Neural progenitor cell (in vitro differentiated cells): Measurements from ENCODE around the gene PHOSPHO1. TPM values are rescaled to one million over a fixed set of nuclear protein-coding genes. Genes with fewer than 3 reads are reported as not detected.

Experiments used
- DNase-seq: peaks from one replicate; pipeline ENCODE4 v3.0.0-alpha.2; 2016; ENCODE audit warnings: low spot score
- H2AFZ ChIP-seq: fragments of 200-600 bp; sonication (generic); replicated peaks from 2 replicates; pipeline ENCODE4 v1.6.1; 2016; ENCODE audit warnings: antibody characterized with exemption
- H3F3A ChIP-seq: fragments of 200-600 bp; sonication (generic); 2 replicates; pipeline ENCODE4 v1.6.1; 2016; ENCODE audit warnings: antibody characterized with exemption, low read depth
- H3K27ac ChIP-seq: fragments of 200-600 bp; sonication (generic); 2 replicates; pipeline ENCODE4 v1.5.1; 2016; ENCODE audit warnings: mild to moderate bottlenecking
- H3K27me3 ChIP-seq: fragments of 200-600 bp; sonication (generic); 2 replicates; pipeline ENCODE4 v1.6.1; 2016; ENCODE audit warnings: mild to moderate bottlenecking, moderate library complexity
- H3K36me3 ChIP-seq: fragments of 200-600 bp; sonication (generic); 2 replicates; pipeline ENCODE4 v1.5.1; 2016
- H3K4me1 ChIP-seq: fragments of 200-600 bp; sonication (generic); 2 replicates; pipeline ENCODE4 v1.6.1; 2016; ENCODE audit warnings: mixed run types
- H3K4me2 ChIP-seq: fragments of 200-600 bp; sonication (generic); 2 replicates; pipeline ENCODE4 v1.6.1; 2016
- H3K4me3 ChIP-seq: fragments of 200-600 bp; sonication (generic); 2 replicates; pipeline ENCODE4 v1.5.1; 2016
- H3K79me2 ChIP-seq: fragments of 200-600 bp; sonication (generic); 2 replicates; pipeline ENCODE4 v1.6.1; 2016; ENCODE audit warnings: low read depth
- H3K9ac ChIP-seq: fragments of 200-600 bp; sonication (generic); 2 replicates; pipeline ENCODE4 v1.6.1; 2016
- H3K9me3 ChIP-seq: fragments of 200-600 bp; sonication (generic); 2 replicates; pipeline ENCODE4 v1.5.1; 2016; ENCODE audit warnings: low read depth
- H4K20me1 ChIP-seq: fragments of 200-600 bp; sonication (generic); 2 replicates; pipeline ENCODE4 v1.6.1; 2016; ENCODE audit warnings: low read depth
- H3K27ac Mint-ChIP-seq: 3 replicates; pipeline ENCODE4 v1.8.0; 2021; ENCODE audit warnings: mixed read lengths
- H3K27me3 Mint-ChIP-seq: 2 replicates; pipeline ENCODE4 v1.8.0; 2022; ENCODE audit warnings: low read depth, mild to moderate bottlenecking, inconsistent platforms, moderate library complexity, mixed read lengths; ENCODE audit not compliant: insufficient read depth
- H3K36me3 Mint-ChIP-seq: 3 replicates; pipeline ENCODE4 v1.8.0; 2021; ENCODE audit warnings: mixed read lengths
- H3K4me1 Mint-ChIP-seq: 3 replicates; pipeline ENCODE4 v1.8.0; 2021; ENCODE audit warnings: mixed read lengths
- H3K4me3 Mint-ChIP-seq: 3 replicates; pipeline ENCODE4 v1.8.0; 2021; ENCODE audit warnings: mild to moderate bottlenecking, moderate library complexity, mixed read lengths
- H3K9me3 Mint-ChIP-seq: 3 replicates; pipeline ENCODE4 v1.8.0; 2020; ENCODE audit warnings: mixed read lengths
- CTCF ChIP-seq: fragments of 200-600 bp; sonication (generic); IDR thresholded peaks from 2 replicates; pipeline ENCODE4 v1.5.1; 2017; ENCODE audit warnings: antibody characterized with exemption, mild to moderate bottlenecking
- EZH2 ChIP-seq: fragments of 200-600 bp; sonication (generic); IDR thresholded peaks from 2 replicates; pipeline ENCODE4 v1.6.1; 2017; ENCODE audit warnings: antibody characterized with exemption, mild to moderate bottlenecking, moderate library complexity
- EZH2phosphoT487 ChIP-seq: fragments of 200-600 bp; sonication (generic); IDR thresholded peaks from 2 replicates; pipeline ENCODE4 v1.6.1; 2017; ENCODE audit warnings: antibody characterized with exemption
- total RNA-seq: library from RNA; depleted of rRNA; stranded (reverse); fragments of >200 nt; gene quantifications from 2 replicates; pipeline ENCODE4 v1.2.3, GENCODE V29; 2015; ENCODE audit warnings: low replicate concordance

Gene PHOSPHO1
- total RNA-seq, 1 donor from 2014 or later, result not detected

- no peak for DNase-seq
- no peak overlapping the region for H3K4me2 ChIP-seq
- H3K27me3 ChIP-seq, result peaks cover 3% of the 10 kb centered on the region
- H4K20me1 ChIP-seq, result no peaks in the 10 kb centered on the region
- no peak overlapping the region for H3K27ac Mint-ChIP-seq
- H3K4me1 ChIP-seq, result no peaks in the 10 kb centered on the region
- no peaks in the 10 kb centered on the region for H3K79me2 ChIP-seq
- H3K4me3 ChIP-seq, result no peak overlapping the region
- no peak overlapping the region for H3K4me3 Mint-ChIP-seq
- H3K27me3 Mint-ChIP-seq, result peaks cover 12% of the 10 kb centered on the region
- H3K9ac ChIP-seq, result no peak overlapping the region
- no peak overlapping the region for H3K27ac ChIP-seq
- H2AFZ ChIP-seq, result no peak overlapping the region
- no peaks in the 10 kb centered on the region for H3K9me3 Mint-ChIP-seq
- TF ChIP-seq EZH2phosphoT487 (no peak), EZH2 (no peak), CTCF (no peak)
- H3K36me3 ChIP-seq, result no peaks in the 10 kb centered on the region
- H3K4me1 Mint-ChIP-seq, result no peaks in the 10 kb centered on the region
- H3K36me3 Mint-ChIP-seq, result no peaks in the 10 kb centered on the region
- H3K9me3 ChIP-seq, result no peaks in the 10 kb centered on the region
- H3F3A ChIP-seq, result no peaks in the 10 kb centered on the region
Observed at GRCh38 chr17:49216482-49216881, 14.1 kb downstream of the PHOSPHO1 start.

- peaks cover 12% of the 10 kb centered on the region for H3K4me1 ChIP-seq
- H3K27me3 Mint-ChIP-seq, result peaks cover 14% of the 10 kb centered on the region
Observed at GRCh38 chr17:49214676-49215360, 15.8 kb downstream of the PHOSPHO1 start.

GRCh38 chr17:49213847-49214246 is 16.7 kb downstream of the PHOSPHO1 start:
- no peaks in the 10 kb centered on the region for H3K9me3 Mint-ChIP-seq
- H3F3A ChIP-seq, result no peaks in the 10 kb centered on the region
- no peak overlapping the region for H3K4me2 ChIP-seq
- DNase-seq, result no peak
- no peaks in the 10 kb centered on the region for H3K27me3 ChIP-seq
- H3K27ac Mint-ChIP-seq, result no peak overlapping the region
- H3K9ac ChIP-seq, result no peak overlapping the region
- H3K4me1 Mint-ChIP-seq, result peaks cover 15% of the 10 kb centered on the region
- H3K4me3 Mint-ChIP-seq, result no peak overlapping the region
- H3K27ac ChIP-seq, result no peak overlapping the region
- no peaks in the 10 kb centered on the region for H3K9me3 ChIP-seq
- H3K4me3 ChIP-seq, result no peak overlapping the region
- no peak overlapping the region for H2AFZ ChIP-seq
- H4K20me1 ChIP-seq, result no peaks in the 10 kb centered on the region
- no peaks in the 10 kb centered on the region for H3K79me2 ChIP-seq
- TF ChIP-seq CTCF (no peak), EZH2 (no peak), EZH2phosphoT487 (no peak)
- no peaks in the 10 kb centered on the region for H3K36me3 ChIP-seq
- H3K36me3 Mint-ChIP-seq, result no peaks in the 10 kb centered on the region
- H3K4me1 ChIP-seq, result peaks cover 12% of the 10 kb centered on the region
- peaks cover 15% of the 10 kb centered on the region for H3K27me3 Mint-ChIP-seq

More at GRCh38 chr17:49214676-49215360, 15.8 kb downstream of the PHOSPHO1 start:
- Mint-ChIP-seq H3K4me1 (peaks cover 14% of the 10 kb centered on the region), H3K9me3 (no peaks in the 10 kb centered on the region), H3K36me3 (no peaks in the 10 kb centered on the region), H3K27ac (no peak overlapping the region), H3K4me3 (peak overlapping the region; percentile 45)
- H3K79me2 ChIP-seq, result no peaks in the 10 kb centered on the region
- no peak overlapping the region for H3K4me2 ChIP-seq
- no peaks in the 10 kb centered on the region for H3F3A ChIP-seq
- no peak for DNase-seq
- no peak overlapping the region for H3K9ac ChIP-seq
- H3K9me3 ChIP-seq, result no peaks in the 10 kb centered on the region
- no peak overlapping the region for H3K4me3 ChIP-seq
- H2AFZ ChIP-seq, result no peak overlapping the region
- no peaks in the 10 kb centered on the region for H4K20me1 ChIP-seq
- no peak overlapping the region for H3K27ac ChIP-seq
- no peaks in the 10 kb centered on the region for H3K27me3 ChIP-seq
- no peak for TF ChIP-seq EZH2
- TF ChIP-seq EZH2phosphoT487, result no peak
- TF ChIP-seq CTCF, result no peak
- H3K36me3 ChIP-seq, result no peaks in the 10 kb centered on the region
